Lower leg skin (tissue), 4 donors: ENCODE measurements around the gene RAP1A. TPM values are rescaled to one million over a fixed set of nuclear protein-coding genes. Genes with fewer than 3 reads are reported as not detected.

ENCODE experiments used
- DNase-seq, 2 donors: peaks; one replicate each; pipeline ENCODE4 v3.0.0-alpha.2; 2019; ENCODE audit warnings: low spot score in 2 of 2
- H3K4me3 ChIP-seq: fragments of 200-600 bp; sonication (generic); 2 replicates; pipeline ENCODE4 v1.5.1; 2017; ENCODE audit warnings: mild to moderate bottlenecking, low read depth; ENCODE audit not compliant: poor library complexity, severe bottlenecking
- POLR2A ChIP-seq, 2 donors: fragments of 450-650 bp; IDR thresholded peaks; one replicate each; pipeline ENCODE4 v1.6.1; 2016 to 2017; ENCODE audit warnings: antibody characterized with exemption in 2 of 2, mild to moderate bottlenecking in 1 of 2, moderate library complexity in 1 of 2
- WGBS, 2 donors: methylation state at CpG; one replicate each; pipeline ENCODE4 v1.1.5; 2018; 5-methylcytosine and 5-hydroxymethylcytosine counted together
- intact Hi-C: fragments of 100-400 bp; cut with DNase I; formaldehyde crosslinking; loops from one replicate; pipeline ENCODE4 v1.15.0; 2023; ENCODE audit warnings: low total_unique reads
- total RNA-seq, 4 donors: library from RNA; depleted of rRNA; stranded (reverse); fragments of >200 nt; gene quantifications; one replicate each; pipeline ENCODE4 v1.1.0, GENCODE V29; 2016
- TF ChIP-seq, protein P1 (sequence below), 3 donors: fragments of 450-650 bp; IDR thresholded peaks; one replicate each; pipeline ENCODE4 v1.5.1; 2016; ENCODE audit warnings: antibody characterized with exemption in 3 of 3, mild to moderate bottlenecking in 3 of 3, moderate library complexity in 2 of 3

The RAP1A gene
- total RNA-seq, 4 donors from 2014 or later = 25.5 to 33.8 (median 31.0) TPM

DNA sequence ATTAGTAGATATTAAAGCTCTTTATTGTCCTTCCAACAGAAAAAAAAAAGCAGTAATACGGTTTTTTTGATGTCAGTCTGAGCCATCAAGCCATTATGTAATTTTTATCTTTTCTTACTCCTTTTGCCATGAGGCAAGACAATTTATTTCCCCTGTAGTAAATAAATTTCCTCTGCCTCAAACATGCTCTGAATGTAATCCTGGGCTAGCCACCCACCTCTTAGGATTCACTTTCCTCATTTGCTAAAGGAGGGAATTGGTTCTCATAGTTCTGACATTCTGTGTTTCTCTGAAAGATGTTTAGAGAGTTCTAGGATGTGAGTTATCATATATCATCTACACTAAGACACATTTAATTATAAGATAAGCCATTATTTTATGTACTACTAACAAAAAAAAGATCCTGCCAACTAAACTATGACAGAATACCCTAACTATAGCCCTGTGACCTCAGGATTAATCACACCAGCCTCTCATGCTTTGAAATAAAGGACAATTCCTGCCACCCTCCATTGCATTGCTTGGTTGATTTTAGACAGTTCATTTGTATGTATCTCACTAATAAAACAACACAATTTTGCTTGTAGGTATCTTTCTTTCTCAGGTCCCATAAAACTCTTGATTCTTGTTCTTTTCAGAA, 34.0 kb upstream of the RAP1A start:
- DNase-seq = no peak
- no peak overlapping the region for H3K4me3 ChIP-seq
- TF ChIP-seq, protein P1, sequence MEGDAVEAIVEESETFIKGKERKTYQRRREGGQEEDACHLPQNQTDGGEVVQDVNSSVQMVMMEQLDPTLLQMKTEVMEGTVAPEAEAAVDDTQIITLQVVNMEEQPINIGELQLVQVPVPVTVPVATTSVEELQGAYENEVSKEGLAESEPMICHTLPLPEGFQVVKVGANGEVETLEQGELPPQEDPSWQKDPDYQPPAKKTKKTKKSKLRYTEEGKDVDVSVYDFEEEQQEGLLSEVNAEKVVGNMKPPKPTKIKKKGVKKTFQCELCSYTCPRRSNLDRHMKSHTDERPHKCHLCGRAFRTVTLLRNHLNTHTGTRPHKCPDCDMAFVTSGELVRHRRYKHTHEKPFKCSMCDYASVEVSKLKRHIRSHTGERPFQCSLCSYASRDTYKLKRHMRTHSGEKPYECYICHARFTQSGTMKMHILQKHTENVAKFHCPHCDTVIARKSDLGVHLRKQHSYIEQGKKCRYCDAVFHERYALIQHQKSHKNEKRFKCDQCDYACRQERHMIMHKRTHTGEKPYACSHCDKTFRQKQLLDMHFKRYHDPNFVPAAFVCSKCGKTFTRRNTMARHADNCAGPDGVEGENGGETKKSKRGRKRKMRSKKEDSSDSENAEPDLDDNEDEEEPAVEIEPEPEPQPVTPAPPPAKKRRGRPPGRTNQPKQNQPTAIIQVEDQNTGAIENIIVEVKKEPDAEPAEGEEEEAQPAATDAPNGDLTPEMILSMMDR (IDR thresholded peaks at IDR 0.05) = no peak
- TF ChIP-seq POLR2A (IDR thresholded peaks at IDR 0.05) = no peak
- 31 to 63% methylated on average over 1 of the region's 1 CpG for WGBS, 2 donors
- intact Hi-C loops = no loop called here

DNA sequence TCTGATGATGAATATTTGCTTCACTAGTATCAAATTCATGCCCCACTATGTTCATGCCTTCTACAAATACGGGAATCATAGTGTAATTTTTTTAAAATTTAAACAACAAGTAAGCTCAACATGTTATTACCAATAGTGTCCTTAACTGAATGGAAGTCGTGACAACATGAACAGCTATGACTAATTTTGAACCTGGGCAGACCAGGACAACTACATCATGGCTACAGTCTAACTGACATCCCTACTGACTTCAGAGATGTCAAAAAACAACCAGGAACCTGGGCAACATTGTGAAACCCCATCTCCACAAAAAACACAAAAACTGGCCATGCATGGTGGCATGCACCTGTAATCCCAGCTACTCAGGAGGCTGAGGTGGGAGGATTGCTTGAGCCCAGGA, 33.5 kb upstream of the RAP1A start:
- TF ChIP-seq, protein P1 (IDR thresholded peaks at IDR 0.05) = no peak
- TF ChIP-seq POLR2A (IDR thresholded peaks at IDR 0.05) = no peak
- 87 to 88% methylated on average over 2 of the region's 2 CpGs for WGBS, 2 donors
- no peak overlapping the region for H3K4me3 ChIP-seq
- intact Hi-C loops = no loop called here
- no peak for DNase-seq

- intact Hi-C loops = no loop called here
- DNase-seq = no peak
- no peak for TF ChIP-seq POLR2A (IDR thresholded peaks at IDR 0.05)
- TF ChIP-seq, protein P1 (IDR thresholded peaks at IDR 0.05) = no peak
- WGBS, 2 donors = 59 to 75% methylated on average over 4 of the region's 4 CpGs
- H3K4me3 ChIP-seq = no peak overlapping the region
Observed at GRCh38 chr1:111587509-111588174, 31.9 kb upstream of the RAP1A start.

DNA sequence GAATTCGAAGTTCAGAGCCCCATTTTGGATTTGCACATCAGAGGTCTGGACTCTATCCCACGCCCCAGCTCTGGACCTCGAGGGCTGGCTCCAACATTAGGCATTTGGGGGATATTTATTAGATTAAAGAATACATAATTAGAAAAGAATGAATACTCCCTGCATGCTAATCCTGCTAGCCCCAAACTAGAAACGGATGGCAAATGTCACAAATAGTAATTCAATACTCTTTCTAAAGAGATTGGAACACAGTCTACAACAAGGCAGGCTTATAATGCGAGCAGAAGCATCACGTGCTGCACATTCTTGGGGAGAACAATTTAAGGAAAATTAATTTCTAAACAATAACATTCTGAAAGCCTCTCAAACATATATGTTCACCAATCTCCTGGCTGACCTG, 27.7 kb upstream of the RAP1A start:
- intact Hi-C loops = no loop called here
- 40 to 45% methylated on average over 6 of the region's 6 CpGs for WGBS, 2 donors
- no peak overlapping the region for H3K4me3 ChIP-seq
- no peak for DNase-seq
- no peak for TF ChIP-seq POLR2A (IDR thresholded peaks at IDR 0.05)
- TF ChIP-seq, protein P1 (IDR thresholded peaks at IDR 0.05) = no peak

DNA sequence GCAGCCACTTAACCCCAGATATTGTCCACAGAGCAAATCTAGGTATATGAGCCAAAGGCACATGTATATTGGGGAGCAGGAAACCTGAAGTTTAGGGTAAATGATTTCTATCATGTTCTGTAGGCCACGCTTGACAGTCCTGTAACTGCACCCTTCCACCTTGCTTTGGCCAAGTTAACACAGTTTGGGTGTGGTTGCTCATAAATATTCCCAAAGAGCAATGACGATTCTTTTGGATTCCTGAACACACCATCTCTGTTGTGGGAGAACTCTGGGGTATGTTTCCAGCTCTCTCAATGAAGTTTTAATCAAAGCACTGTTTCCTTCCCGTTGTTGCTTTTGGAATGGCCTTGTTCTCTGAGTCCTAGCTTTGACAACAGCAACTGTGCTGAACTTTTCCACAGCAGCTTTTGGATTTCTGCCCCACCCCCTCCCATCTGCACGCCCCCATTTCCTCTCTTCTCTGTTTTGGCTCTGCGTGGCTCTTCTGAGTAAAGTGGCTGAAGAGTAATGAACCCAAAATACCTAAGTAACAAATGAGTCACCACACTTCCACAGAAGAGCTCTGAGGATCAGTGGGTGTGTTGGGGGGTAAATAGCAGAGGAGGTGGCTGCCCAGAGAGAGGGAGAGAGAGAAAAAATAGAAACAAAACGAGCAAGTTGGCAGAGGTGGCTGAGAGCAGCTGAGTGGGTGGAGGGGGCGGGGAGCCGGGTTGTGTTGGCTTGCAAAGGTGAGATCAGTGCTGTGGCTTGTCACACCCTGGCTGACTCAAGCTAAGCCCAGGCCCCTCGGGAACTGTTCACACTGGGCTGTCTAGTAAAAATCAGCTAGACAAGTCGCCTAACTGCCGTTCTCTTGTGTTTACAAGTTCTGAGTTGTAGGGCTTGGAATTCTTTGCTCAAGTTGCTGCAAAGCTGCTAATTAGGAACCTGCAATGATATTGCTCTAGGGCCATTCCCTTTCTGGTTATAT, 26.9 kb upstream of the RAP1A start:
- peak; percentile 80 to 96 for DNase-seq
- no peak for TF ChIP-seq POLR2A (IDR thresholded peaks at IDR 0.05)
- TF ChIP-seq, protein P1 (IDR thresholded peaks at IDR 0.05) = no peak
- 7 to 10% methylated on average over 11 of the region's 11 CpGs for WGBS, 2 donors
- intact Hi-C loops = no loop called here
- H3K4me3 ChIP-seq = no peak overlapping the region
